WI38 (cell line): Measurements from ENCODE around the gene ARHGEF7.

ENCODE experiments used
- H3K4me3 ChIP-seq: 2 replicates; pipeline ENCODE4 v1.5.1; 2011; ENCODE audit warnings: low read depth, mild to moderate bottlenecking, control low read depth, low read length
- CTCF ChIP-seq: IDR thresholded peaks from 2 replicates; pipeline ENCODE4 v1.5.1; 2012; ENCODE audit warnings: low read depth, mild to moderate bottlenecking, control low read depth, low read length

ARHGEF7 gene

DNA sequence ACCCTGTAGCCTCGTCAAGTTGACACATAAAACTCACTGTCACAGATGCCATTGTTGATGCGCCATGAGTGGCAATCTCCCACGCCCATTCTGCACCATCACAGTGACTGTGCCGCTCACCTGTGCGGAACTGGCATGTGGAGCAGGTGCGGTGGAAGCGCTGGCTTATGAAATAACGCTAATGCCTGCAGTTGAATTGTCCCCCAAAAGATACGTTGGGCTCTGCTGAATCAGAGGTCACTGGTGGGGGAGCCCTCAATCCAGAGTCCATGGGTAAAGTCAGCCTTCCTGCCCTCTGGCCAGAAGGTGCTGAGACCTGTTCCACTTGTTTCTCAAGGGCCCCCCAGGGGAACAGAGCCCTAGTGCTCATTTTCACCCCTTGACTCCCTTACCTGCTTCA, 2.9 kb upstream of the ARHGEF7 start:
- no peak for TF ChIP-seq CTCF
- no peak overlapping the region for H3K4me3 ChIP-seq

GRCh38 chr13:111114362-111115060, 599 bp upstream of the ARHGEF7 start:
- no peak for TF ChIP-seq CTCF
- H3K4me3 ChIP-seq = peak overlapping the region; percentile 47

GRCh38 chr13:111115965-111116521, 933 bp downstream of the ARHGEF7 start:
- no peak for TF ChIP-seq CTCF
- H3K4me3 ChIP-seq = no peak overlapping the region

- no peak for TF ChIP-seq CTCF
- H3K4me3 ChIP-seq = no peak overlapping the region
These were observed 1.7 kb downstream of the ARHGEF7 start for GRCh38 chr13:111116856-111117255.

GRCh38 chr13:111117289-111117688, 2.2 kb downstream of the ARHGEF7 start:
- TF ChIP-seq CTCF = no peak
- no peak overlapping the region for H3K4me3 ChIP-seq

DNA sequence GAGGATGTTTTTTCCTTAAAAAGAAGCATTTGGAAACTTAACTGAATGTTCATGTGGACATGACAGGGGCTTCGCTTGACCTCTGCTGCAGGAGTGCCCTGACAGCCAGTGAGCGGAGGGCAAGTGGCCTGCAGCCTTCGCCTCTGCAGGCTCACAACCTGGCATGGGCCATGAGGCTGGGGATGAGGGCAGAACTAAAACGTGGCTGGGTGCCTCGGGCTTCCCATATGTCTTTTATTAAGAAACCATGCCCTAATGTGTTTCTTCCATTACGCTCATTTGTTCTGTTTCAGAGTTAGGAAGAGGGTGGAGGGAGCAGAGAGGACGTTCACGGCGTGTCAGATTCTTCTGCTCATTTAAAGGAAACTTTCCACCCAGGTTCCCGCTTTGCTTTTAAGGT, 2.9 kb downstream of the ARHGEF7 start:
- H3K4me3 ChIP-seq = no peak overlapping the region
- no peak for TF ChIP-seq CTCF

- no peak overlapping the region for H3K4me3 ChIP-seq
- no peak for TF ChIP-seq CTCF
These were observed 3.9 kb downstream of the ARHGEF7 start for GRCh38 chr13:111118898-111119607.
